ENCODE measurements around the gene CDC42BPG.
"Not testable (repeated sequence)": the region's sequence is repeated elsewhere in the genome, so short reads cannot be mapped to it uniquely, and the experiment has no call there.

The CDC42BPG gene

DNA sequence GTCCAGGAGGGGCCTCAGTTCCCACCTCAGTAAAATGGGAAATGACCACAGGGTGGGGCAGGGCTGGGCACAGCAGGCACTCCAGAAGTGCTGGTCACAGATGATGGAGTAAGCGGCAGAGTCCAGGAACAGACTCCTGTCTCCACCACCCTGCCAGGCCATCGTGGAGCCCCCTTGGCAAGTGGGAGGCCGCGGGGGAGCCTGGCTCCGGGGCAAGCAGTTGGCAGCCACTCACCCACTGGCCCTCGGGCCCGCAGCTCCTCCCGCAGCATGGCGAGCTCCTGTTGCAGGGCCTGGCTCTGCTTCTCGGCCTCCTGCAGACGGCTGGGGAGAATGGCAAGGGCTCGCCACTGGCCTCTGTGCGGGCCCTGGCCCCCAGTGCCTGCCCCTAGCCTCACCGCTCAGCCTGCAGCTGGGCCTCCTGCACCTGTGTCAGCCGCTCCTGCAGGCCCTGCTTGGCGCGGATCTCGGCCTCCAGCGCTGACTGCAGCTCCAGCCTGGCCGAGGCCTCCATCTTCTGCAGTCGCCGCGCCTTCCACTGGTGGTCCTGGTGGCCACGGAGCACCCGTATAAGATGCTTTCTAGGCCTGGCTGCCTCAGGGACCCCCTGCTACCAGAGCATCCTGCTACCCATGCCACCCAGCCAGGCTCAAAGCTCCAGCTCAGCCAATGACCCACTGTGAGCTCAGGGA lies 10.3 kb downstream of the CDC42BPG start:
- DNase-seq = no peak

DNA sequence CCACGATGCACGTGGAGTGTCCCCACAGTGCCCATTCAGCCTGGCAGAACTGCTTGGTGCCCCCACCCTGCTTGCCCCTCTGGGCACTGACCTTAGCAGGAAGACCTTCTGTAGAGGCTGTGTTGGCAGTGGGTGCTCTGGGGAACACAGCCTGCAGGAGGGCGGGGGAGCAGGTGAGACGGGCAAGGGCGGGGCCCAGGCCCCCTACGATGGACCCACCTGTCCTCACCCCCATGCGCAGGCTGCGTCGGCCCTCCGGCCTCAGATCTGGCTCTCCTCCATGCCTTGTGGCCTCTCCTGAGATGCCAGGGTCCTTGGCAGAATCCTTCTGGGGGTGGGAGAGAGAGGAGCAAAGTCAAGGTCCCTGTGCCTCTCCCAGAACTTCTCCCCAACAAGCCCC lies 10.9 kb downstream of the CDC42BPG start:
- DNase-seq = no peak

DNA sequence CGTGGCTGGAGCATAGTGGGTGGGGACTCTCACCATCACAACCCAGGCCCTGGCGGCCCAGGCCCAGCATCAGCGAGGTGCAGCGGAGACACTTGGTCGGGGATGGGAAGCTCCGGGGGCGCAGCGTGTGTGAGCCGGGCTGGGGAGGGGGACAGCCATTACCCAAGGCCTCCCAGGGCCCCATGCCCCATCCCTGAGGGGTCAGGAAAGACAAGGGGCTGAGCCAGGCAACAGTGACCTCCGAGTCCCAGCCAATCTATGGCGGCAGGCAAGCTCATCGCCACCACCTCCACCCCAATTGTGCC lies 11.3 kb downstream of the CDC42BPG start:
- DNase-seq = no peak

DNA sequence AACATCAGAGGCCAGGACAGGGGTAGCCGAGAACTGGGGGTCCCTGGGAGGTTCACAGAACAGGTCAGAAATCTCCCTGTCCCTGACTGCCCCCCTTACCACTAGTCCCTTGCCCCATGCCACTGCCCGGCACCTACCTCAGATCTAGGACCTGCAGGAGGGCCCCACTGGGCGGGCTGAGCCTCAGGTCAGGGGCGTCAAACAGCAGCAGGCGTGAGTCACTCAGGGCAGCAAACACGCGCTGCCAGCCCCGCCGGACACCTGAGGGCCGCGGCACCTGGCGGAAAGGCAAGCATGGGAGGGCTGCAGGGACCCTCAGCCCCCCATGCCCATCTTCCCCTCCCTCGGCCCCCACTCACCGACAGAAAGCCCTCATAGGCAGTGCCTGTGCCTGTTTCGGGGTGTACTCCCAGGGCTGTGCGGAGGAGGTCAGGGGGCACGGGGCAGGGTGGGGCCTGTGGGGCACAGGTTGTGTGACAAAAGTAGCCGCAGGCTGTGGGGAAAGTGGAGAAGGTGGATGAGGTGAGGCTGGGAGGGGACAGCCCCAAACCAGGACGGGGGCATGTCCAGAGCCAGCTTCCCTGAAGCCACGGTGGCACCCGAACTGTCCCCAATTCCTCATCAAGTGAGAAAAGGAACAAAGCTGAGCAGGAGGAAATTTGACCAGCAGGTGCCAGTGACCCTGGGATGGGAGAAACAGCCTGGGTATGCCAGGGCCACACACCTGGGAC lies 11.8 kb downstream of the CDC42BPG start:
- no peak for DNase-seq

DNA sequence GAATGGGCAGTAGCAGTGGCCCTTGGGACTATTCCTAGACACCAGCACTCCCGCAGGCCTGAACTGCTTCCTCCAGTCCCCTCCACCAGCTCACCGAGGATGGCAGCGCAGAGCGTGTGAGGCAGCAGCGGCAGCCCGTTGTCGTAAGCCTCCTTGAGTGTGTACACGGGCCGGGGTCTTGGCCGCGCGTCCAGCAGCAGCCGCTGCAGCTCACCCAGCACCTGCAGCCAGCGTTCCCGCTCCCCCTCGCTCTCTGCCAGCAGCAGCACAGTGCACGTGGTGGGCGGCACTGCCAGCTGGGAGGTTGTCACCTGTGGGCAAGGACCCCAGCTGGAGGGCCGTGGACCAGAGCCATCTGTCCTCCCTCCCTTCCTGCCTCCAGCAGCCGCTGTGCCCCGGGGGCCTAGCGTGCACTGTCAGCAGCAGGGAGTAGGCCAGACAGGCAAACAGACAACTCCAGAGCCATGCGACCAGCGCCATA lies 13.0 kb downstream of the CDC42BPG start:
- DNase-seq = no peak

DNA sequence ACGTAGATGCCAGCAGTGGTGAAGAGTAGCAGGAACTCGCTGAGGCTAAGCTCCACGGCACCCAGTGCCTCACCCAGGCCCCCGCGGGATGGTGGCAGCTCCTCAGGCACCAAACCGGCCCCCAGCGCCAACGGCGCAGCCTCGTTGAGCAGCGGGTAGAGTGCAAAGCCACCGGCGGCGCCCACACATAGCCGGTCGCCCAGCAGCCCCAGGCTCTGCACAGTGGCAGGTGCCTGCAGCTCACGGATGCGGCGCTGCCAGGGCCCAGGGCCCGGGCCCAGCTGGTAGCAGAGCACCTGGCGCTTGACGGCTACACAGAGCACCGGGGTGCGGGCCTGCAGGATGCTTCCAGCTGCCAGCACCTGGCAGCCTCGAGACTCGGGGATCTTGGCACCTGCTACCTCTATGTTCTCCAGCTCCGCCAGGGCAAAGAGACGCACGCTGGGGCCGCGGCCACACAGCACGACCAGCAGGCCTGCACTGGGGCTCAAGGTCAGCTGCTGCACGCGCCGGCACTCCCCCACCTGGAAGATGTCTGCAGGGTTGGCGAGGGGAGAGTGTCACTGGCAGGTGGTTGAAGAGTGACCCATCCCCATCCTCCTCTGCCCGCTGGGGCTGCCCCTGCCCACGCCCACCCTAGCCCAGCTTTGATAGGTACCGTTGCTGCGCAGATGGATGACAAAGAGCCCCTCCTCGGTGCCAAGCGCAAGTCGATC lies 14.8 kb downstream of the CDC42BPG start:
- DNase-seq = no peak

- DNase-seq = no peak
Observed at GRCh38 chr11:64827451-64827839, 17.0 kb downstream of the CDC42BPG start.

GRCh38 chr11:64826578-64827450 lies 17.6 kb downstream of the CDC42BPG start:
- no peak for DNase-seq

- DNase-seq = no peak
Observed at GRCh38 chr11:64826062-64826461, 18.4 kb downstream of the CDC42BPG start.

DNA sequence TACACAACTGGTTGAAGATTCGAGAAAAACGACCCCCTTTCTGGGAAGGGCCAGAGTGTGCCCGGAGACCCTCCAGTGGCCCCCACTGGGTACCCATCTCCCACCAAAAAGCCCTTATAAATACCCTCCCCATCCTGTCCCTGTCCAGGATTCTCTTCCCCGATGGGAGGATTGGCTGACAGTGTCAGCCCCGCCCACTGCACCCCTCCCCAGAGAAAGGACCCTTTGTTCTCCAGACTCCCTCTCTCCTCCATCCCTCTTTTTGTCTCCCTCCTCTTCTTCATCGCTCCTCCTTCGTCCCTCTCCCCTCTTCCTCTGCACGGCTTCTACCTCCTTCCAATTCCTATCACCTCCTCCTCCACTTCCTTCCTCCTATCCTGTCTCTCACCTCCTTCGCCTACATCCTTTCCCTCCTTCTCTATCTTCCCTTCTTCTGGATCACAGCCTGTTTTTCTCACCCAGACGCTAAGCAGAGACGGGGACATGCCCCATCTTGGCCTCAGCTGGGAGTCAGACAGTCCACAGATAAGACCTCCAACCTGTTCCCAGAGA lies 20.8 kb downstream of the CDC42BPG start:
- DNase-seq = no peak

GRCh38 chr11:64817476-64817875 lies 27.0 kb downstream of the CDC42BPG start:
- DNase-seq = no peak

GRCh38 chr11:64815433-64815832 lies 29.0 kb downstream of the CDC42BPG start:
- not testable (repeated sequence) for DNase-seq

GRCh38 chr11:64814712-64815187 lies 29.7 kb downstream of the CDC42BPG start:
- DNase-seq = no peak

DNA sequence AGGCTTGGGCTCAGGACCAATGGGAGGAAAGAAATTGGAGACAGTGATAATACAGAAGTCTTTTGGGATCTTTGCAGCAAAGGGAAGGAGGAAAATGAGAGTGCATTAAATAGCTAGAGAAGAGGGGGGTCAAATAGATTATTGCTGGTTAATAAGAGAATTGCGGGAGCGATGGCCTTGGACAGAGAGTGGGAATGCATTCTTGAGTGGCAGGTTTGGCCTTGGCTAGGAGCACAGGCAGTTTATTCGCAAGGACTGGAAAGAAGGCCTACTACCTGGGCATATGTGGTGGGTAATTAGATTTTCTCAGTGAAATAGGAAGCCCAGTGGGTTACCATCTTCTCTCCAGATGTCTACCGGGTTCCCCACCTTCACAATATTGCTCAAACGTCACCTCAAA lies 30.6 kb downstream of the CDC42BPG start:
- DNase-seq = no peak

- DNase-seq = no peak
Observed at GRCh38 chr11:64810891-64811272, 33.6 kb downstream of the CDC42BPG start.

DNA sequence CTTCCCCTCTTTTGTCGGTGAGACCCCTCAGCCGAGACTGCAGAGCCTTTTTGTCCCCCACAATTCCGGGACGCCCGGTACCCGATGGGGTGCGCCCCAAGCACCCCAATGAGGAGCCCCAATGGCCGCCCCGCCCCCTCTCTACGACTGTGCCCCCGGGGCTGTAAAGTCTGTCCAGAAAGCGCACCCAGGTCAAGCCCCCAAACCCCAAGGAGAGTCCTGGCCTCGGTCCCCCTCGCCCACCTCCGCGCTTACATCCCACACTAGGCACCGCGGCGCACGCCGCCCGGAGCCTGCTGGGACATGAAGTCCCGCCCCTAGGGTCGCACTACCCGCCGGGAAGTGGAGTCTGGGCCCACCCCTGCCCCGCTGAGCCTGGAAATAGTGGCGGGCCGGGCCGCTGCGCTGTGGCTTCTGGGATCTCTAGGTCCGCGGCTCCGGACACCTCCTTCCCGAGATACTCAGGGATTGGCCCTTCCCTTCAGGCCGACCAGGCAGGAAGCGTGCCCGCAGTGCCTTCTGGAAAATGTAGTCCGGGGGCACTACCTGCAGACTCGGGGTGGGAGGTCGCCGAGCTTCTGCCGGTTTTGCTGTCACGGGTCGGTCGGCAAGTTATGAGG lies 34.1 kb downstream of the CDC42BPG start, which contains the start of gene MEN1:
MEN1 (minus strand) TSS at position 281 of the 620 bp plus-strand sequence. CDS start 442 bp downstream, outside the sequence.
- peak; percentile 88 for DNase-seq

- DNase-seq = no peak
Observed at GRCh38 chr11:64809781-64810241, 34.6 kb downstream of the CDC42BPG start.

DNA sequence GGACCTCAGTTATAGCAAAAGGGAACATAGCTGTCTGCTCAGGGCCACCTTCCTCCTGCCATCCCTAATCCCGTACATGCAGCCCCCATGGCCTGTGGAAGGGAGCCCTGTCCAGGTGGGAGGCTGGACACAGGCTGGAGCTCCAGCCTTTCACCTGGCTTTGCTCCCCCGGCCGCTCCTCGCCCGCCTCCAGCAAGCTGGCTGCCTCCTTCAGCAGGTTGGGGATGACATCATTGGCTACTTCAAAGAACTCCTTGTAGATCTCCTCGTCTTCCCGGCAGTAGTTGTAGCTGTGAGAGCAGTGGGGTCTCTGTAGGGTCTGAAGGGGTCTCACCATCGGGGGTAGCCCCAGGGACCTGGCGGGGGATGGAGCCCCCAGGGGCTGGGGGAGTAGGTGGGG lies 39.0 kb downstream of the CDC42BPG start:
- DNase-seq = no peak

DNA sequence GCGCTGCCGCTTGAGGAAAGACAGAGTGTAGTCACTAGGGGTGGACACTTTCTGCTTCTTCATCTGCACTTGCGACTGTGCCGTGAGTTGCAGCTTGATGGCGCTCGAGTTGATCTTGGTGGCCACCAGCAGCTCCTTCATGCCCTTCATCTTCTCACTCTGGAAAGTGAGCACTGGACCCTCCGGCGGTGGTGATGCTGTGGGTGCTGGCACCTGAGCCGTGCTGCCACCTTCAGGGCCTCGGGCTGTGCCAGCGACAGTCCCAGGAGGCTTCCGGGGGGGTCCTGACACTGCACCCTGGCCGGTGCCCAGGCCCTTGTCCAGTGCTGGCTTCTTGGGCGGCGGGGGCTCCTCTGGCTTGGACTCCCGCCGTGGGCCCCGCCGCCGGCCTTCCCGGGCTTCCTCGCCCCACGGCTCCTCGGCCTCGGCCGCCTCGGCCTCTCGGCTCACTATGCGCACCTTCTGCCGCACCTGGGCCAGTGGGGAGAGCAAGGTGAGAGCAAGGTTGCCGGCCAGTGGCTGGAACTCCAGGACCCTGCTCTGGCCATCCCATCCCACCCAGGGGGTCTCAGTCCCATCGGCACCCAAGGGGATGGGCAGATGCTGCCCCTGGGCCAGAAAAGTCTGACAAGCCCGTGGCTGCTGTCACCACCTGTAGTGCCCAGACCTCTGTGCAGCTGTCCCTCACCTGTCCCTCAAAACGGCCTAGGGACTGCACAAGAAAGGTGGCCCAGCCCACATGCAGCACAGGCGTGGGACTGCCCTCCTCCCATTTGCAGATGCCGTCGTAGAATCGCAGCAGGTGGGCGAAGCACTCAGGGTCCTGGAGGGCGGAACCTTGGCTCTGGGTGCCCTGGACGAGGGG lies 39.9 kb downstream of the CDC42BPG start:
- no peak for DNase-seq

DNA sequence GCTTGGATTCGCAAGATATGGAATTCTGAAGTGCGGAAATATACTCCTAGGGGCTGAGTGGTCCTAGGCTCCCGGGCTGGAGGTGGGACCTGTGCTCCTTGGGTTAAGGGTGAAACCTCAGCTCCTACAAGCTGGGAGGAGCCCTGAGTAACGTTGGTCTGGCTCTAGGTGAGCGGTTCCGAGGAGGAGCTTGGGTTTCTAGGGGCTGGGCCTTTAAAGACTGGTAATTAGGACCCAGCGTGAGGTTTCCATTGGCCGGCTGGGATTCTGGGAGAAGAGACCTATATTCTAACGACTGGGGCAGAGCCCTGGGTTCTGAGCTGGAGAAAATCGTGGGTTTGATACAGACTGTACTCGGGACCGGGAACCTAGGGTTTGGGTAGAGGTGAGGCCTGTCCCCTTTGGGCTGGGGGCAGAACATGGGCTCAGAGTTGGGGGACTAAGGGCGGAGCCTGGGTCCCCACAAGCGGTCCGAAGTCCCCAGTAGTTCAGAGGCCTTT lies 40.6 kb downstream of the CDC42BPG start:
- no peak for DNase-seq

Data from amniotic stem cell (primary cell).